H9 (cell line): Measurements from ENCODE around the gene ZC3H12D. TPM values are rescaled to one million over a fixed set of nuclear protein-coding genes. Genes with fewer than 3 reads are reported as not detected.

ENCODE experiments used
- DNase-seq: peaks from one replicate; pipeline ENCODE4 v3.0.0-alpha.2; 2017
- H2AFZ ChIP-seq: one replicate; pipeline ENCODE4 v1.6.1; 2013; ENCODE audit warnings: mild to moderate bottlenecking, low read length, control low read depth, moderate library complexity
- H2AK5ac ChIP-seq: 2 replicates; pipeline ENCODE4 v1.6.1; 2013; ENCODE audit warnings: low read length, control low read depth, mixed read lengths; ENCODE audit not compliant: insufficient read length
- H2BK120ac ChIP-seq: one replicate; pipeline ENCODE4 v1.6.1; 2013; ENCODE audit warnings: low read depth, mild to moderate bottlenecking, low read length, control low read depth, inconsistent platforms; ENCODE audit not compliant: poor library complexity, severe bottlenecking
- H2BK12ac ChIP-seq: 2 replicates; pipeline ENCODE4 v1.6.1; 2013; ENCODE audit warnings: low read length, control low read depth, mixed read lengths, low read depth; ENCODE audit not compliant: insufficient read length
- H2BK15ac ChIP-seq: 2 replicates; pipeline ENCODE4 v1.6.1; 2013; ENCODE audit warnings: low read depth, low read length, control low read depth
- H2BK20ac ChIP-seq: one replicate; pipeline ENCODE4 v1.6.1; 2013; ENCODE audit warnings: low read depth, mild to moderate bottlenecking, low read length, control low read depth, inconsistent platforms; ENCODE audit not compliant: poor library complexity, severe bottlenecking
- H2BK5ac ChIP-seq: 2 replicates; pipeline ENCODE4 v1.6.1; 2013; ENCODE audit warnings: low read length, control low read depth, mixed read lengths; ENCODE audit not compliant: insufficient read length
- H3K14ac ChIP-seq: 2 replicates; pipeline ENCODE4 v1.6.1; 2013; ENCODE audit warnings: low read length, control low read depth; ENCODE audit not compliant: insufficient read depth
- H3K18ac ChIP-seq: 2 replicates; pipeline ENCODE4 v1.6.1; 2013; ENCODE audit warnings: low read depth, mild to moderate bottlenecking, mixed read lengths, low read length, control low read depth; ENCODE audit not compliant: insufficient read length
- H3K23ac ChIP-seq: 2 replicates; pipeline ENCODE4 v1.6.1; 2013; ENCODE audit warnings: low read length, control low read depth, mixed read lengths, low read depth; ENCODE audit not compliant: insufficient read length
- H3K23me2 ChIP-seq: 2 replicates; pipeline ENCODE4 v1.6.1; 2013; ENCODE audit warnings: low read depth, mild to moderate bottlenecking, mixed read lengths, low read length, control low read depth; ENCODE audit not compliant: insufficient read length, poor library complexity, severe bottlenecking
- H3K27ac ChIP-seq: 2 replicates; pipeline ENCODE4 v1.5.1; 2013; ENCODE audit warnings: low read length, control low read depth, mixed read lengths, low read depth; ENCODE audit not compliant: insufficient read length
- H3K27me3 ChIP-seq: 2 replicates; pipeline ENCODE4 v1.6.1; 2013; ENCODE audit warnings: low read length, control low read depth, inconsistent platforms; ENCODE audit not compliant: insufficient read depth
- H3K4ac ChIP-seq: 2 replicates; pipeline ENCODE4 v1.6.1; 2013; ENCODE audit warnings: low read depth, mild to moderate bottlenecking, control low read depth, inconsistent platforms, low read length, moderate library complexity
- H3K4me1 ChIP-seq: 2 replicates; pipeline ENCODE4 v1.6.1; 2013; ENCODE audit warnings: low read length, control low read depth, inconsistent platforms; ENCODE audit not compliant: insufficient read depth
- H3K4me2 ChIP-seq: 2 replicates; pipeline ENCODE4 v1.6.1; 2013; ENCODE audit warnings: low read length, control low read depth, mixed read lengths; ENCODE audit not compliant: insufficient read length, insufficient read depth
- H3K56ac ChIP-seq: 2 replicates; pipeline ENCODE4 v1.6.1; 2013; ENCODE audit warnings: low read depth, mild to moderate bottlenecking, mixed read lengths, low read length, control low read depth; ENCODE audit not compliant: insufficient read length
- H3K79me1 ChIP-seq: 2 replicates; pipeline ENCODE4 v1.6.1; 2013; ENCODE audit warnings: low read depth, mild to moderate bottlenecking, moderate library complexity, low read length, control low read depth, inconsistent platforms; ENCODE audit not compliant: insufficient read depth, poor library complexity, severe bottlenecking
- H3K79me2 ChIP-seq: 2 replicates; pipeline ENCODE4 v1.6.1; 2013; ENCODE audit warnings: low read length, control low read depth, inconsistent platforms; ENCODE audit not compliant: insufficient read depth
- H3K9ac ChIP-seq: 2 replicates; pipeline ENCODE4 v1.6.1; 2013; ENCODE audit warnings: low read length, control low read depth, mixed read lengths; ENCODE audit not compliant: insufficient read length; ENCODE audit errors: extremely low read depth
- H3K9me3 ChIP-seq: one replicate; pipeline ENCODE4 v1.6.1; 2013; ENCODE audit warnings: low read depth, low read length, inconsistent platforms; ENCODE audit not compliant: control insufficient read depth
- H3T11ph ChIP-seq: one replicate; pipeline ENCODE4 v1.6.1; 2013; ENCODE audit warnings: mild to moderate bottlenecking, low read length, control low read depth, inconsistent platforms
- H4K20me1 ChIP-seq: one replicate; pipeline ENCODE4 v1.6.1; 2013; ENCODE audit not compliant: control insufficient read depth, insufficient read length, insufficient read depth
- H4K5ac ChIP-seq: 2 replicates; pipeline ENCODE4 v1.6.1; 2013; ENCODE audit warnings: low read depth, mild to moderate bottlenecking, mixed read lengths, low read length, control low read depth; ENCODE audit not compliant: insufficient read length
- H4K8ac ChIP-seq: replicated peaks from 2 replicates; pipeline ENCODE4 v1.6.1; 2013; ENCODE audit warnings: low read length, control low read depth, mixed read lengths, low read depth; ENCODE audit not compliant: insufficient read length
- H4K91ac ChIP-seq: 2 replicates; pipeline ENCODE4 v1.6.1; 2013; ENCODE audit warnings: low read depth, mild to moderate bottlenecking, moderate library complexity, mixed read lengths, low read length, control low read depth; ENCODE audit not compliant: insufficient read length
- H3K27ac Mint-ChIP-seq, 3 experiments: 2 replicates in 2 of 3; 3 replicates in 1 of 3; pipeline ENCODE4 v1.8.0; 2020 to 2021; ENCODE audit warnings: mixed read lengths in 3 of 3, mild to moderate bottlenecking in 1 of 3, moderate library complexity in 1 of 3
- H3K27me3 Mint-ChIP-seq: 2 replicates; pipeline ENCODE4 v1.8.0; 2021; ENCODE audit warnings: low read depth, mild to moderate bottlenecking, moderate library complexity, mixed read lengths
- H3K36me3 Mint-ChIP-seq, 3 experiments: 2 replicates in 2 of 3; 3 replicates in 1 of 3; pipeline ENCODE4 v1.8.0; 2020 to 2021; ENCODE audit warnings: low read depth in 3 of 3, mixed read lengths in 3 of 3; ENCODE audit not compliant: insufficient read depth in 1 of 3
- H3K4me1 Mint-ChIP-seq, 2 experiments: 2 replicates each; pipeline ENCODE4 v1.8.0; 2020; ENCODE audit warnings: mixed read lengths in 2 of 2
- H3K4me3 Mint-ChIP-seq, 2 experiments: 2 replicates in 1 of 2; 3 replicates in 1 of 2; pipeline ENCODE4 v1.8.0; 2020 to 2021; ENCODE audit warnings: mild to moderate bottlenecking in 2 of 2, mixed read lengths in 2 of 2, moderate library complexity in 1 of 2
- H3K9me3 Mint-ChIP-seq, 2 experiments: 2 replicates in 1 of 2; 3 replicates in 1 of 2; pipeline ENCODE4 v1.8.0; 2020; ENCODE audit warnings: mild to moderate bottlenecking in 2 of 2, mixed read lengths in 2 of 2, moderate library complexity in 1 of 2
- WGBS: extraction: QIAGEN DNeasy Blood & Tissue Kit; methylation state at CpG from one replicate; pipeline ENCODE4 v1.1.7; 2013; ENCODE audit warnings: missing lambda C conversion rate, low lambda C conversion rate, mixed read lengths; ENCODE audit not compliant: insufficient read length; ENCODE audit errors: extremely low coverage; 5-methylcytosine and 5-hydroxymethylcytosine counted together
- total RNA-seq: library from RNA; stranded (reverse); gene quantifications from 2 replicates; pipeline ENCODE4 v1.2.1, GENCODE V29; 2021
- TF ChIP-seq, protein P1 (sequence below): fragments of 200-600 bp; sonication (generic); conservative IDR thresholded peaks from 3 replicates; pipeline ENCODE4 v1.8.0; 2021; ENCODE audit warnings: antibody characterized with exemption, mild to moderate bottlenecking

The ZC3H12D gene
- total RNA-seq, 1 experiment from 2014 or later: 0.07 TPM

- H2AFZ ChIP-seq: no peak overlapping the region
- no peak for DNase-seq
- H3K27me3 Mint-ChIP-seq: no peaks in the 10 kb centered on the region
- H4K20me1 ChIP-seq: no peaks in the 10 kb centered on the region
- H4K91ac ChIP-seq: no peak overlapping the region
- no peak overlapping the region for H3K27ac Mint-ChIP-seq
- TF ChIP-seq, protein P1, sequence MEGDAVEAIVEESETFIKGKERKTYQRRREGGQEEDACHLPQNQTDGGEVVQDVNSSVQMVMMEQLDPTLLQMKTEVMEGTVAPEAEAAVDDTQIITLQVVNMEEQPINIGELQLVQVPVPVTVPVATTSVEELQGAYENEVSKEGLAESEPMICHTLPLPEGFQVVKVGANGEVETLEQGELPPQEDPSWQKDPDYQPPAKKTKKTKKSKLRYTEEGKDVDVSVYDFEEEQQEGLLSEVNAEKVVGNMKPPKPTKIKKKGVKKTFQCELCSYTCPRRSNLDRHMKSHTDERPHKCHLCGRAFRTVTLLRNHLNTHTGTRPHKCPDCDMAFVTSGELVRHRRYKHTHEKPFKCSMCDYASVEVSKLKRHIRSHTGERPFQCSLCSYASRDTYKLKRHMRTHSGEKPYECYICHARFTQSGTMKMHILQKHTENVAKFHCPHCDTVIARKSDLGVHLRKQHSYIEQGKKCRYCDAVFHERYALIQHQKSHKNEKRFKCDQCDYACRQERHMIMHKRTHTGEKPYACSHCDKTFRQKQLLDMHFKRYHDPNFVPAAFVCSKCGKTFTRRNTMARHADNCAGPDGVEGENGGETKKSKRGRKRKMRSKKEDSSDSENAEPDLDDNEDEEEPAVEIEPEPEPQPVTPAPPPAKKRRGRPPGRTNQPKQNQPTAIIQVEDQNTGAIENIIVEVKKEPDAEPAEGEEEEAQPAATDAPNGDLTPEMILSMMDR: no peak
- no peak overlapping the region for H3K27ac ChIP-seq
- H3K27me3 ChIP-seq: no peaks in the 10 kb centered on the region
- no peak overlapping the region for H3K4me3 Mint-ChIP-seq
- H3K4me1 ChIP-seq: no peaks in the 10 kb centered on the region
- no peaks in the 10 kb centered on the region for H3K79me1 ChIP-seq
- H3K79me2 ChIP-seq: no peaks in the 10 kb centered on the region
- no peaks in the 10 kb centered on the region for H3K9me3 Mint-ChIP-seq
- H3K9me3 ChIP-seq: no peaks in the 10 kb centered on the region
- H3K23ac ChIP-seq: no peak overlapping the region
- H3K4me2 ChIP-seq: no peak overlapping the region
- no peak overlapping the region for H3K4ac ChIP-seq
- H3K18ac ChIP-seq: no peak overlapping the region
- no peak overlapping the region for H2BK120ac ChIP-seq
- H3K23me2 ChIP-seq: no peaks in the 10 kb centered on the region
- no peak overlapping the region for H2BK20ac ChIP-seq
- H2BK12ac ChIP-seq: no peak overlapping the region
- H3K14ac ChIP-seq: no peak overlapping the region
- no peaks in the 10 kb centered on the region for H3K36me3 Mint-ChIP-seq
- no peak overlapping the region for H2BK5ac ChIP-seq
- H4K5ac ChIP-seq: no peak overlapping the region
- H2AK5ac ChIP-seq: no peak overlapping the region
- no CpG with 5 or more reads among the region's 6 CpGs for WGBS
- H3T11ph ChIP-seq: no peak overlapping the region
- H3K56ac ChIP-seq: no peak overlapping the region
- no peak overlapping the region for H4K8ac ChIP-seq
- peaks cover 8 to 16% of the 10 kb centered on the region in 2 experiments for H3K4me1 Mint-ChIP-seq
- no peak overlapping the region for H2BK15ac ChIP-seq
- no peak overlapping the region for H3K9ac ChIP-seq
These were observed 7.9 kb downstream of the ZC3H12D start for GRCh38 chr6:149476789-149477455.
